IgD-negative memory B cell (primary cell): ENCODE results near the gene NDRG4. TPM values are rescaled to one million over a fixed set of nuclear protein-coding genes. Genes with fewer than 3 reads are reported as not detected.

ENCODE experiments used
- polyA plus RNA-seq: library from polyadenylated mRNA; unstranded; fragments of 300-500 nt; fragmentation: Illumina TruSeq; gene quantifications from one replicate; pipeline ENCODE4 v1.2.3, GENCODE V29; 2021

Gene NDRG4
- polyA plus RNA-seq, 1 donor from 2014 or later = 0.81 TPM

Other genes with a start within 250 kb of the NDRG4 start
- gene PRSS54, start 205.1 kb upstream of the NDRG4 start, polyA plus RNA-seq = not detected
- gene GINS3, start 107.7 kb upstream of the NDRG4 start, polyA plus RNA-seq = 1.5 TPM
- gene SETD6, start 15.4 kb downstream of the NDRG4 start, polyA plus RNA-seq = 12.4 TPM
- gene CNOT1, start 129.7 kb downstream of the NDRG4 start, polyA plus RNA-seq = 80.9 TPM
- 7.7 TPM for gene SLC38A7, start 184.6 kb downstream of the NDRG4 start, polyA plus RNA-seq
- 56.3 TPM for gene GOT2, start 234.2 kb downstream of the NDRG4 start, polyA plus RNA-seq